GM10266 (cell line): ENCODE results near the gene ERC1.

ENCODE experiments used
- DNase-seq: peaks from one replicate; pipeline ENCODE4 v3.0.0; 2012; ENCODE audit errors: extremely low spot score
- TF ChIP-seq, protein P1 (sequence below): IDR thresholded peaks from 2 replicates; pipeline ENCODE4 v1.5.1; 2012; ENCODE audit warnings: mild to moderate bottlenecking, low read depth; ENCODE audit not compliant: control insufficient read depth, insufficient read depth; ENCODE audit errors: missing control alignments

The ERC1 gene

DNA sequence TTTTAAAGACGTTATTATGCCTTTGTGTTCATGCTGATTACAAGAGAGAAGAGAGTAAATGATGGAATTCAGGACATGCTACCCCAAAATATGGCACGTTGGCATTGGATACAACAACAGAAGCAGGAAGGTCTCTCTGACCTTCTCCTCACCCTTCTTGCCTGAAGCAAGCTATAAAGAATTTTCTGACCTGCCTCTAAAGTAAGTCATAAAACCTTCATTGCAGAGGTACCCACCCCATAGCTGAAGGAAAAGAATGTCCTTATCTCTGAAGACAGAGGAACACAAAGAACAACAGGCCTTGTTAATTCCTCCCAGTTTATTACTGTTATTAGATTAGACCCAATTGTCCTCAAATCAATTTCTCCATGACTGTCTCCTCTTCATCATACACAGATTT, 427.1 kb downstream of the ERC1 start:
- DNase-seq, result no peak
- TF ChIP-seq, protein P1, sequence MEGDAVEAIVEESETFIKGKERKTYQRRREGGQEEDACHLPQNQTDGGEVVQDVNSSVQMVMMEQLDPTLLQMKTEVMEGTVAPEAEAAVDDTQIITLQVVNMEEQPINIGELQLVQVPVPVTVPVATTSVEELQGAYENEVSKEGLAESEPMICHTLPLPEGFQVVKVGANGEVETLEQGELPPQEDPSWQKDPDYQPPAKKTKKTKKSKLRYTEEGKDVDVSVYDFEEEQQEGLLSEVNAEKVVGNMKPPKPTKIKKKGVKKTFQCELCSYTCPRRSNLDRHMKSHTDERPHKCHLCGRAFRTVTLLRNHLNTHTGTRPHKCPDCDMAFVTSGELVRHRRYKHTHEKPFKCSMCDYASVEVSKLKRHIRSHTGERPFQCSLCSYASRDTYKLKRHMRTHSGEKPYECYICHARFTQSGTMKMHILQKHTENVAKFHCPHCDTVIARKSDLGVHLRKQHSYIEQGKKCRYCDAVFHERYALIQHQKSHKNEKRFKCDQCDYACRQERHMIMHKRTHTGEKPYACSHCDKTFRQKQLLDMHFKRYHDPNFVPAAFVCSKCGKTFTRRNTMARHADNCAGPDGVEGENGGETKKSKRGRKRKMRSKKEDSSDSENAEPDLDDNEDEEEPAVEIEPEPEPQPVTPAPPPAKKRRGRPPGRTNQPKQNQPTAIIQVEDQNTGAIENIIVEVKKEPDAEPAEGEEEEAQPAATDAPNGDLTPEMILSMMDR, result no peak

DNA sequence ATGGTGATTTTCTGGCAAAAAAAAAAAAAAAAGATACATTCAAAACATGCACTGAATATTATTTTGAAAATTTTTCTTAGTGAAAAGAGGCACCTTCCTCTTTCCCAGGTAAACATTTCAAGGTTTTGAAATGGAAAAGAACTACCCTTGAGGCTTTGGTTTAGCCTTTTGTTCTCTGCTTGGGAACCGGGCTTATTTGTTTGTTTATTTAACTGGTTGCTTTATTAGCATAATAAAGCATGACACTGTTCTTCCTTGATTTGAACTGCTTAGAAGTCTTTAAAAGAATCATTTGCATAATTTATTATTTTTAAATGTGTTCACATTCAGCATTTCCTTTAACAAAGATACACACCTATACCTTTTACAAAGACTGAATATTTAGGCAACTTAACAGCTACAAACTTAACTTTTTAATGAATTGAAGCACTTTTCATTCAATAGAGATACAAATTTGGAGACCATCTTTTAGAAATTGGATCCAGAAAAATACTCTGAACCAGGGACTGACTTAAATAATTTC, 428.9 kb downstream of the ERC1 start:
- DNase-seq, result no peak
- TF ChIP-seq, protein P1, result no peak

DNA sequence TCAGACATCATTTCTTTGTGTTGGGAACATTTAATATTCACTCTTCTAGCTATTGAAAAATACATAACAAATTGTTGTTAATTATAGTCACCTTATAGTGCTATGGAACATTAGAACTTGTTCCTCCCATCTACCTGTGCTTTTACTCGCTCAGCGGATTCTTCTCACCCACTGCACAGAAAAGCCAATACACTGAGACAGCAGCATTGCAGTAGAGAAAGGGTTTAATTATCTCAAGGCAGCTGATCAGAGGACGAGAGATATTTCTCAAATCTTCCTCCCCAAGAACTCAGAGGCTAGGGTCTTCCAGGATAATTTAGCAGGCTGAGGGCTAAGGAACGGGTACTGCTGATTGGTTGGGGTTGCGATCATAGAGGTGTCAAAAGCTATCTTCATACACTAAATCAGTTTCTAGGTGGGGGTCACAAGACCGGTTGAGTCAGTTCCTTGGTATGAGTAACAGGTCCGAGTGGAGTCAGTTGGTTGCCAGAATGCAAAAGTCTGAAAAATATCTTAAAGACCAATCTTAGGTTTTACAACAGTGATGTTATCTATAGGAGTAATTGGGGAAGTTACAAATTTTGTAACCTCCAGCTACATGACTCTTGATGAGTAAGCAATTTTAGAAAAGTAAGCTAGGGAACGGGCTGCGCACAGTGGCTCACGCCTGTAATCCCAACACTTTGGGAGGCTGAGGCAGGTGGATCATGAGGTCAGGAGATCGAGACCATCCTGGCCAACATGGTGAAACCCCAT, 430.2 kb downstream of the ERC1 start:
- DNase-seq, result no peak
- TF ChIP-seq, protein P1, result no peak

DNA sequence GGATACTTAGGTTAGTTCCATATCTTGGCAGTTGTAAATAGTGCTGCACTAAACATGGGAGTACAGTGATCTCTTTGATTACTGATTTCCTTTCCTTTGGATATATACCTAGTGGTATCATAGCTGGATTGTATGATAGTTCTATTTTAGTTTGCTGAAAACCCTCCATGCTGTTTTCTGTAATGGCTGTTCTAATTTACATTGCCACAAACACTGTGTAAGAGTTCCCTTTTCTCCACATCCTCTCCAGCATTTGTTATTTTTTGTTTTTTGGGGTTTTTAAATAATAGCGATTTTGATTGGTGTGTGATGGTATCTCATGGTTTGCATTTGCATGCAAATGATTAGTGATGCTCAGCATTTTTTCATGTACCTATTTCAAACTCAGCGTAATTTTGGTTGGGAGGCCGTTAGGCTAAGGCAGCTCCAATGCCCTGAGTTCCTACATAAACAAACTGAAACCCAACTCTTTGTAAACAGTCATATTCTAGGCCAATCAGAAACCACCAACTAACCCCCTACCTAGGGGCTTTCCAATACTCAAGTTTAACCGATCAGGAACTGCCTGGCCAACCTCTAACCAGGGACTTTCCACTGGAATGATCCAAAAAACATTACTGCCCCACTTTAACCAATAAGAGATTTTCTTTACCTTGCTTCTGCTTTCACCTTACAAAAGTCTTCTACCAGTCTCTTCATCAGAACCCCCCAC, 431.7 kb downstream of the ERC1 start:
- TF ChIP-seq, protein P1, result no peak
- DNase-seq, result peak; percentile 10

DNA sequence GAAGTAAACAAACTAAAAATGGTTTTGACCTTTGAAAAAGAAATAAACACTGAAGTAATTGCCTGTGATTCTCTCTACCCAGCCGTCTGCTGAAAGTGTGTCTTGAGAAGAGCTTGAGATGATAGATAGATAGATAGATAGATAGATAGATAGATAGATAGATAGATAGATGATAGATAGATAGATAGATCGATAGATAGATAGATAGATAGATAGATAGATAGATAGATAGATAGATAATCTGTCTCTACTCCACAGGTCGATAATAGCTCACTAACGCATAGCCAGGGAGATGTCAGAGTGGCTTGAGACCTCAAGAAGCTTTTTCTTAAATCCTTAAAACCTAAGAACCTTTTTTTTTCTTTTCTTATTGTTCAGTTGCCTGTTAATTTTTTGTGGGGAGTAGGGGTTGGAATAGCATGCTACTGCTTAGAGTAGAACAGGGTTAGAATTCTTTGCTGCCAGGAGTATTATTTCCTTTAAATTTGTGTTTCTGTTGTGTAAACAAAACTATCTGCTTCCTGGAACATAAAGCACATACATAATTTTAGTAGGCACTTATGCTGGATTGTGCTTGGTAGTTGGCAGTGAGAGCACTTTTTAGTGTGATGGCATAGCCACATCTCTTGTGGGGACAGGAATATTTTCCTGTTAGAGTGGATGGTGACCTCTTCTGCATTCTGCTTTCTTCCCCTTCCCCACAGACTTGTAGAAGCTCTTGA, 433.8 kb downstream of the ERC1 start:
- no peak for DNase-seq
- TF ChIP-seq, protein P1, result no peak

DNA sequence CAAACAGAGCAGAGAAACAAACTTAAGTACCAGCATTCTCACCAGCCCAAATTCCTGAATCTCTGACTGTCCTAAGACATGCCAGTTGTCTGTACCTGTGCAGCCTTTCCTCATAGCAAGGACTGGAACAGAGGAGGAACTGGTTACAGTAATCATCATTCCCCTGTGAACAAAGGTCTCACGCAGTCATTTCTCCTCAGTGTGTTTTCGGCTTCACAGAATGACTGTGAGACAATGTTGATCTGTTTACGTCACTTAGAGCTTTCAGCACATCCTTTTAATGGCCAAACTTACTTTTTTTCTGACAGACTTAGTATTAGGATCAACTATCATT, 434.3 kb downstream of the ERC1 start:
- TF ChIP-seq, protein P1, result no peak
- peak; percentile 4 for DNase-seq
